ENCODE measurements around the gene RAB4B. TPM values are rescaled to one million over a fixed set of nuclear protein-coding genes. Genes with fewer than 3 reads are reported as not detected.

RAB4B gene
- total RNA-seq, 1 experiment from 2014 or later, result 29.7 TPM

DNA sequence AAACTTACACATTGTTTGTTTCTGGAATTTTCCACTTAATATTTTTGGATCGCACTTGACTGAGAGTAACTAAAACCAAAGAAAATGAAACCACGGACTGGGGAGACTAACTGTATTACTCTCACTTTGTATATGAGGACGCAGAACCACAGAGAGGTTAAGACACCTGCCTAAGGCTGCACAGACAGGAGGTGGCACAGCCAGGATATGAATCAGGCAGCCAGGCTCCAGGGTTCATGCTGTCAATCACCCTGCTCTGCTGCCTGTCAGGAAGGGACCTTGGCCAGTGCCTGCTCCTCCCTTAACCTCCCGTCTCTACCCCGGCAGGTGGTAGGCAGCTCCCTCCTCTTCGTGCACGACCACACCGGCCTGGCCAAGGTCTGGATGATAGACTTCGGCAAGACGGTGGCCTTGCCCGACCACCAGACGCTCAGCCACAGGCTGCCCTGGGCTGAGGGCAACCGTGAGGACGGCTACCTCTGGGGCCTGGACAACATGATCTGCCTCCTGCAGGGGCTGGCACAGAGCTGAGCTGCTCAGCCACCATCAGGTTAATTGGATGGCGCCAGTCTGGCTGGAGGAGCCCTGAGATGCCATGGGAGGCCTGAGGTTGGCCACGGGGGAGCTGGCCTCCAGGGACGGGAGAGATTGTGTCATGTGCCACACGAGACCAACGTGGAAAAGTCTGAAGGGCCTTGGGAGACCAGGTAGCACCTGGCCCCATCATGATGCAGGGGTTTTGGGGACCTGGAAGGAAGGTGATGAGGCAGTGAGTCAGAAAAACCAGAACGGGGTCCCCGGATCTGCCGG, 38.8 kb upstream of the RAB4B start:
- POLR2A ChIA-PET, result interaction anchor here (0.8 kb wide), 1 partner anchor 11 kb away, joined by 3 read pairs; the partner anchor contains the start of gene ACTMAP
- no peak overlapping the region for H3K27ac Mint-ChIP-seq
- H3K36me3 Mint-ChIP-seq, result peaks cover 33% of the 10 kb centered on the region
- ATAC-seq (no peak), DNase-seq (ENCODE audit: low spot score) (no peak)
- H3K27me3 Mint-ChIP-seq (ENCODE audit: low read depth), result no peaks in the 10 kb centered on the region
- peaks cover 5% of the 10 kb centered on the region for H3K4me1 Mint-ChIP-seq
- no peaks in the 10 kb centered on the region for H3K9me3 Mint-ChIP-seq
- TF ChIP-seq, protein P1, sequence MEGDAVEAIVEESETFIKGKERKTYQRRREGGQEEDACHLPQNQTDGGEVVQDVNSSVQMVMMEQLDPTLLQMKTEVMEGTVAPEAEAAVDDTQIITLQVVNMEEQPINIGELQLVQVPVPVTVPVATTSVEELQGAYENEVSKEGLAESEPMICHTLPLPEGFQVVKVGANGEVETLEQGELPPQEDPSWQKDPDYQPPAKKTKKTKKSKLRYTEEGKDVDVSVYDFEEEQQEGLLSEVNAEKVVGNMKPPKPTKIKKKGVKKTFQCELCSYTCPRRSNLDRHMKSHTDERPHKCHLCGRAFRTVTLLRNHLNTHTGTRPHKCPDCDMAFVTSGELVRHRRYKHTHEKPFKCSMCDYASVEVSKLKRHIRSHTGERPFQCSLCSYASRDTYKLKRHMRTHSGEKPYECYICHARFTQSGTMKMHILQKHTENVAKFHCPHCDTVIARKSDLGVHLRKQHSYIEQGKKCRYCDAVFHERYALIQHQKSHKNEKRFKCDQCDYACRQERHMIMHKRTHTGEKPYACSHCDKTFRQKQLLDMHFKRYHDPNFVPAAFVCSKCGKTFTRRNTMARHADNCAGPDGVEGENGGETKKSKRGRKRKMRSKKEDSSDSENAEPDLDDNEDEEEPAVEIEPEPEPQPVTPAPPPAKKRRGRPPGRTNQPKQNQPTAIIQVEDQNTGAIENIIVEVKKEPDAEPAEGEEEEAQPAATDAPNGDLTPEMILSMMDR (IDR thresholded peaks at IDR 0.05), result no peak
- TF ChIP-seq MXD4 (CRISPR knock-in tag; IDR thresholded peaks at IDR 0.05; ENCODE audit: borderline replicate concordance), result no peak
- TF ChIP-seq, protein P2, sequence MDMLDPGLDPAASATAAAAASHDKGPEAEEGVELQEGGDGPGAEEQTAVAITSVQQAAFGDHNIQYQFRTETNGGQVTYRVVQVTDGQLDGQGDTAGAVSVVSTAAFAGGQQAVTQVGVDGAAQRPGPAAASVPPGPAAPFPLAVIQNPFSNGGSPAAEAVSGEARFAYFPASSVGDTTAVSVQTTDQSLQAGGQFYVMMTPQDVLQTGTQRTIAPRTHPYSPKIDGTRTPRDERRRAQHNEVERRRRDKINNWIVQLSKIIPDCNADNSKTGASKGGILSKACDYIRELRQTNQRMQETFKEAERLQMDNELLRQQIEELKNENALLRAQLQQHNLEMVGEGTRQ (CRISPR knock-in tag; IDR thresholded peaks at IDR 0.05), result no peak
- no peak for TF ChIP-seq HMGA2 (CRISPR knock-in tag; IDR thresholded peaks at IDR 0.05)
- TF ChIP-seq, protein P3, sequence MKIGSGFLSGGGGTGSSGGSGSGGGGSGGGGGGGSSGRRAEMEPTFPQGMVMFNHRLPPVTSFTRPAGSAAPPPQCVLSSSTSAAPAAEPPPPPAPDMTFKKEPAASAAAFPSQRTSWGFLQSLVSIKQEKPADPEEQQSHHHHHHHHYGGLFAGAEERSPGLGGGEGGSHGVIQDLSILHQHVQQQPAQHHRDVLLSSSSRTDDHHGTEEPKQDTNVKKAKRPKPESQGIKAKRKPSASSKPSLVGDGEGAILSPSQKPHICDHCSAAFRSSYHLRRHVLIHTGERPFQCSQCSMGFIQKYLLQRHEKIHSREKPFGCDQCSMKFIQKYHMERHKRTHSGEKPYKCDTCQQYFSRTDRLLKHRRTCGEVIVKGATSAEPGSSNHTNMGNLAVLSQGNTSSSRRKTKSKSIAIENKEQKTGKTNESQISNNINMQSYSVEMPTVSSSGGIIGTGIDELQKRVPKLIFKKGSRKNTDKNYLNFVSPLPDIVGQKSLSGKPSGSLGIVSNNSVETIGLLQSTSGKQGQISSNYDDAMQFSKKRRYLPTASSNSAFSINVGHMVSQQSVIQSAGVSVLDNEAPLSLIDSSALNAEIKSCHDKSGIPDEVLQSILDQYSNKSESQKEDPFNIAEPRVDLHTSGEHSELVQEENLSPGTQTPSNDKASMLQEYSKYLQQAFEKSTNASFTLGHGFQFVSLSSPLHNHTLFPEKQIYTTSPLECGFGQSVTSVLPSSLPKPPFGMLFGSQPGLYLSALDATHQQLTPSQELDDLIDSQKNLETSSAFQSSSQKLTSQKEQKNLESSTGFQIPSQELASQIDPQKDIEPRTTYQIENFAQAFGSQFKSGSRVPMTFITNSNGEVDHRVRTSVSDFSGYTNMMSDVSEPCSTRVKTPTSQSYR (CRISPR knock-in tag; IDR thresholded peaks at IDR 0.05), result no peak
- TF ChIP-seq ZNF263 (CRISPR knock-in tag; IDR thresholded peaks at IDR 0.05; ENCODE audit: low read depth), result no peak
- TF ChIP-seq SP1 (CRISPR knock-in tag; conservative IDR thresholded peaks at IDR 0.05), result no peak
- no peak for TF ChIP-seq ETV6 (CRISPR knock-in tag; IDR thresholded peaks at IDR 0.05)
- TF ChIP-seq TP53 (CRISPR knock-in tag; IDR thresholded peaks at IDR 0.05), result no peak
- TF ChIP-seq, protein P4, sequence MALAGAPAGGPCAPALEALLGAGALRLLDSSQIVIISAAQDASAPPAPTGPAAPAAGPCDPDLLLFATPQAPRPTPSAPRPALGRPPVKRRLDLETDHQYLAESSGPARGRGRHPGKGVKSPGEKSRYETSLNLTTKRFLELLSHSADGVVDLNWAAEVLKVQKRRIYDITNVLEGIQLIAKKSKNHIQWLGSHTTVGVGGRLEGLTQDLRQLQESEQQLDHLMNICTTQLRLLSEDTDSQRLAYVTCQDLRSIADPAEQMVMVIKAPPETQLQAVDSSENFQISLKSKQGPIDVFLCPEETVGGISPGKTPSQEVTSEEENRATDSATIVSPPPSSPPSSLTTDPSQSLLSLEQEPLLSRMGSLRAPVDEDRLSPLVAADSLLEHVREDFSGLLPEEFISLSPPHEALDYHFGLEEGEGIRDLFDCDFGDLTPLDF (CRISPR knock-in tag; IDR thresholded peaks at IDR 0.05), result no peak
- TF ChIP-seq ZNF121 (CRISPR knock-in tag; IDR thresholded peaks at IDR 0.05), result no peak
- TF ChIP-seq RELA (CRISPR knock-in tag; IDR thresholded peaks at IDR 0.05; ENCODE audit: borderline replicate concordance), result no peak
- TF ChIP-seq CBFB (CRISPR knock-in tag; IDR thresholded peaks at IDR 0.05; ENCODE audit: low read depth), result no peak
- TF ChIP-seq, protein P5, sequence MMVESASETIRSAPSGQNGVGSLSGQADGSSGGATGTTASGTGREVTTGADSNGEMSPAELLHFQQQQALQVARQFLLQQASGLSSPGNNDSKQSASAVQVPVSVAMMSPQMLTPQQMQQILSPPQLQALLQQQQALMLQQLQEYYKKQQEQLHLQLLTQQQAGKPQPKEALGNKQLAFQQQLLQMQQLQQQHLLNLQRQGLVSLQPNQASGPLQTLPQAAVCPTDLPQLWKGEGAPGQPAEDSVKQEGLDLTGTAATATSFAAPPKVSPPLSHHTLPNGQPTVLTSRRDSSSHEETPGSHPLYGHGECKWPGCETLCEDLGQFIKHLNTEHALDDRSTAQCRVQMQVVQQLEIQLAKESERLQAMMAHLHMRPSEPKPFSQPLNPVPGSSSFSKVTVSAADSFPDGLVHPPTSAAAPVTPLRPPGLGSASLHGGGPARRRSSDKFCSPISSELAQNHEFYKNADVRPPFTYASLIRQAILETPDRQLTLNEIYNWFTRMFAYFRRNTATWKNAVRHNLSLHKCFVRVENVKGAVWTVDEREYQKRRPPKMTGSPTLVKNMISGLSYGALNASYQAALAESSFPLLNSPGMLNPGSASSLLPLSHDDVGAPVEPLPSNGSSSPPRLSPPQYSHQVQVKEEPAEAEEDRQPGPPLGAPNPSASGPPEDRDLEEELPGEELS (CRISPR knock-in tag; IDR thresholded peaks at IDR 0.05), result no peak
- TF ChIP-seq, protein P6, sequence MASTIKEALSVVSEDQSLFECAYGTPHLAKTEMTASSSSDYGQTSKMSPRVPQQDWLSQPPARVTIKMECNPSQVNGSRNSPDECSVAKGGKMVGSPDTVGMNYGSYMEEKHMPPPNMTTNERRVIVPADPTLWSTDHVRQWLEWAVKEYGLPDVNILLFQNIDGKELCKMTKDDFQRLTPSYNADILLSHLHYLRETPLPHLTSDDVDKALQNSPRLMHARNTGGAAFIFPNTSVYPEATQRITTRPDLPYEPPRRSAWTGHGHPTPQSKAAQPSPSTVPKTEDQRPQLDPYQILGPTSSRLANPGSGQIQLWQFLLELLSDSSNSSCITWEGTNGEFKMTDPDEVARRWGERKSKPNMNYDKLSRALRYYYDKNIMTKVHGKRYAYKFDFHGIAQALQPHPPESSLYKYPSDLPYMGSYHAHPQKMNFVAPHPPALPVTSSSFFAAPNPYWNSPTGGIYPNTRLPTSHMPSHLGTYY (CRISPR knock-in tag; IDR thresholded peaks at IDR 0.05), result no peak
- no peak for TF ChIP-seq NFYB (CRISPR knock-in tag; conservative IDR thresholded peaks at IDR 0.05; ENCODE audit: low read depth)
- CTCF ChIA-PET, result interaction anchor here (1.0 to 1.6 kb wide), 2 partner anchors 37 to 76 kb away, joined by 3 to 4 read pairs; no protein-coding TSS in a partner anchor
- no peak overlapping the region for H3K4me3 Mint-ChIP-seq
